Measurements from ENCODE around the gene CACFD1.

GRCh38 chr9:133455936-133456335, 3.8 kb upstream of the CACFD1 start:
- no peak for TF ChIP-seq CTCF (IDR thresholded peaks at IDR 0.05; ENCODE audit: extremely low read depth in 1 of 2, insufficient read depth in 1 of 2, low read depth in 1 of 2, low read length in 2 of 2)
- TF ChIP-seq, protein P1, sequence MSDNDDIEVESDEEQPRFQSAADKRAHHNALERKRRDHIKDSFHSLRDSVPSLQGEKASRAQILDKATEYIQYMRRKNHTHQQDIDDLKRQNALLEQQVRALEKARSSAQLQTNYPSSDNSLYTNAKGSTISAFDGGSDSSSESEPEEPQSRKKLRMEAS (IDR thresholded peaks at IDR 0.05; ENCODE audit: insufficient read depth, insufficient read length): no peak
- no peak for TF ChIP-seq POLR2AphosphoS5 (IDR thresholded peaks at IDR 0.05; ENCODE audit: insufficient read depth, low read depth, low read length)
- TF ChIP-seq POLR2A (IDR thresholded peaks at IDR 0.05; ENCODE audit: low read depth, low read length): no peak
- no peak for TF ChIP-seq MYC (IDR thresholded peaks at IDR 0.05; ENCODE audit: low read depth, low read length)
- TF ChIP-seq JUN (IDR thresholded peaks at IDR 0.05; ENCODE audit: borderline replicate concordance, insufficient read depth, insufficient read length, low read depth): no peak

Data from endothelial cell of umbilical vein (primary cell).